Nephron progenitor cell (in vitro differentiated cells): ENCODE measurements around the gene FN3KRP.
"Not testable (repeated sequence)": the region's sequence is repeated elsewhere in the genome, so short reads cannot be mapped to it uniquely, and the experiment has no call there.

Source experiments
- DNase-seq: peaks from one replicate; pipeline ENCODE4 v3.0.0; 2021
- H3K27ac Mint-ChIP-seq: 2 replicates; pipeline ENCODE4 v1.8.0; 2021; ENCODE audit warnings: mild to moderate bottlenecking, moderate library complexity, mixed read lengths
- H3K27me3 Mint-ChIP-seq: 2 replicates; pipeline ENCODE4 v1.8.0; 2021; ENCODE audit warnings: mild to moderate bottlenecking, low read depth, mixed read lengths; ENCODE audit not compliant: poor library complexity
- H3K36me3 Mint-ChIP-seq: 2 replicates; pipeline ENCODE4 v1.8.0; 2021; ENCODE audit warnings: low read depth, mixed read lengths
- H3K4me1 Mint-ChIP-seq: 2 replicates; pipeline ENCODE4 v1.8.0; 2021; ENCODE audit warnings: mixed read lengths
- H3K4me3 Mint-ChIP-seq: 2 replicates; pipeline ENCODE4 v1.8.0; 2021; ENCODE audit warnings: mild to moderate bottlenecking, moderate library complexity, mixed read lengths
- H3K9me3 Mint-ChIP-seq: 2 replicates; pipeline ENCODE4 v1.8.0; 2021; ENCODE audit warnings: mild to moderate bottlenecking, moderate library complexity, mixed read lengths
- TF ChIP-seq, protein P1 (sequence below): fragments of 200-600 bp; sonication (generic); IDR thresholded peaks from 2 replicates; pipeline ENCODE4 v1.5.0; 2021; ENCODE audit warnings: antibody characterized with exemption

FN3KRP gene

GRCh38 chr17:82737967-82738877 lies 21.7 kb downstream of the FN3KRP start:
- no peak overlapping the region for H3K4me3 Mint-ChIP-seq
- H3K4me1 Mint-ChIP-seq, result peaks cover 6% of the 10 kb centered on the region
- TF ChIP-seq, protein P1, sequence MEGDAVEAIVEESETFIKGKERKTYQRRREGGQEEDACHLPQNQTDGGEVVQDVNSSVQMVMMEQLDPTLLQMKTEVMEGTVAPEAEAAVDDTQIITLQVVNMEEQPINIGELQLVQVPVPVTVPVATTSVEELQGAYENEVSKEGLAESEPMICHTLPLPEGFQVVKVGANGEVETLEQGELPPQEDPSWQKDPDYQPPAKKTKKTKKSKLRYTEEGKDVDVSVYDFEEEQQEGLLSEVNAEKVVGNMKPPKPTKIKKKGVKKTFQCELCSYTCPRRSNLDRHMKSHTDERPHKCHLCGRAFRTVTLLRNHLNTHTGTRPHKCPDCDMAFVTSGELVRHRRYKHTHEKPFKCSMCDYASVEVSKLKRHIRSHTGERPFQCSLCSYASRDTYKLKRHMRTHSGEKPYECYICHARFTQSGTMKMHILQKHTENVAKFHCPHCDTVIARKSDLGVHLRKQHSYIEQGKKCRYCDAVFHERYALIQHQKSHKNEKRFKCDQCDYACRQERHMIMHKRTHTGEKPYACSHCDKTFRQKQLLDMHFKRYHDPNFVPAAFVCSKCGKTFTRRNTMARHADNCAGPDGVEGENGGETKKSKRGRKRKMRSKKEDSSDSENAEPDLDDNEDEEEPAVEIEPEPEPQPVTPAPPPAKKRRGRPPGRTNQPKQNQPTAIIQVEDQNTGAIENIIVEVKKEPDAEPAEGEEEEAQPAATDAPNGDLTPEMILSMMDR, result no peak
- peaks cover 17% of the 10 kb centered on the region for H3K27me3 Mint-ChIP-seq
- DNase-seq, result no peak
- no peak overlapping the region for H3K27ac Mint-ChIP-seq
- peaks cover 62% of the 10 kb centered on the region for H3K36me3 Mint-ChIP-seq
- peaks cover 47% of the 10 kb centered on the region for H3K9me3 Mint-ChIP-seq

DNA sequence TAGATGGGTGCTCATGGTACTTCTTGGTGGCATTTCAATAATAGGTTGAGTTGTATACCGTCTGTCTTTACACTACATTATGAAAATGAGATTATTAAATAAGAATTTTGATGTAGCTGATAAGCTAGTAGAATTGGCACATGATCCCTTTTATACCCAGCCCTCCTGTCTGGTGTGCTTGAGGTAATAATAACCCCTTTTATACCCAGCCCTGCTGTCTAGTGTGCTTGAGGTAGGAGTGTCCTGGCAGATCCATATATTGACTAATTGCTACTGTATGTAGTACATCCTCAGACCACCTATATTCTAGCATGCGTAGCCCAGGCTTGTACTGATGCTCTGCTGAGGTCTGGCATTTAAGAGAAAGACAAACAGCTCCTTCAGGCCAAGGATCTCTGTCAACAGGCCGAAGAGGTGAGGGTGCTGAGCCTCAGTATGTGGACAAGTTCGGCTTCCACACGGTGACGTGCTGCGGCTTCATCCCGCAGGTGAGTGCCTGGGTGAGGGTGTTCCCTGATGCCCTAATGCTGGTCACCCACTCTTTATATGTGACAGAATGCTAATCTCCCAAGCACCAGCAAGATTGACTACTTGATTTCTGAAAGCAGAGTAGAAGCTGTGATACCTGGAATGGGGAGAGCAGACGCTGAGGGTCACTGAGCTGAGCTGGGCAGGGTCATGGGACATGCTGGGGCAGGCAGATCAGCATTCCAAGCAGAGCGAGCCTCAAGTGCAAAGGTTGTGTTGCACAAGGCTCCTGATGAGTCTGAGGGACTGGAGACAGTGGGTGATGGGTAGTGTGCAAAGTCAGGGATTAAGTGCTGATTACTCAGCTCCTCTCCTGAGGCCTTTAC lies 24.6 kb downstream of the FN3KRP start:
- no peak for DNase-seq
- H3K9me3 Mint-ChIP-seq, result peaks cover 60% of the 10 kb centered on the region
- peaks cover 4% of the 10 kb centered on the region for H3K4me1 Mint-ChIP-seq
- H3K27me3 Mint-ChIP-seq, result peaks cover 10% of the 10 kb centered on the region
- peaks cover 77% of the 10 kb centered on the region for H3K36me3 Mint-ChIP-seq
- no peak overlapping the region for H3K27ac Mint-ChIP-seq
- H3K4me3 Mint-ChIP-seq, result no peak overlapping the region
- TF ChIP-seq, protein P1, result no peak

GRCh38 chr17:82743344-82744219 lies 27.1 kb downstream of the FN3KRP start:
- H3K27ac Mint-ChIP-seq, result no peak overlapping the region
- TF ChIP-seq, protein P1, result no peak
- peaks cover 14% of the 10 kb centered on the region for H3K27me3 Mint-ChIP-seq
- no peaks in the 10 kb centered on the region for H3K4me1 Mint-ChIP-seq
- no peak for DNase-seq
- no peak overlapping the region for H3K4me3 Mint-ChIP-seq
- peaks cover 92% of the 10 kb centered on the region for H3K36me3 Mint-ChIP-seq
- H3K9me3 Mint-ChIP-seq, result peaks cover 81% of the 10 kb centered on the region

DNA sequence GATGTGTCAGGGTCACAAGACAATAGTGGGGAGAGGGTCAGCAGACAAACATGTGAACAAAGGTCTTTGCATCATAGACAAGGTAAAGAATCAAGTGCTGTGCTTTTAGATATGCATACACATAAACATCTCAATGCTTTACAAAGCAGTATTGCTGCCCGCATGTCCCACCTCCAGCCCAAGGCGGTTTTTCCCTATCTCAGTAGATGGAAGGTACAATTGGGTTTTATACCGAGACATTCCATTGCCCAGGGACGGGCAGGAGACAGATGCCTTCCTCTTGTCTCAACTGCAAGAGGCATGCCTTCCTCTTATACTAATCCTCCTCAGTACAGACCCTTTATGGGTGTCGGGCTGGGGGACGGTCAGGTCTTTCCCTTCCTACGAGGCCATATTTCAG lies 28.2 kb downstream of the FN3KRP start:
- not testable (repeated sequence) for H3K4me3 Mint-ChIP-seq, DNase-seq, H3K27ac Mint-ChIP-seq, H3K4me1 Mint-ChIP-seq
- Mint-ChIP-seq H3K9me3 (peaks cover 80% of the 10 kb centered on the region), H3K27me3 (peaks cover 25% of the 10 kb centered on the region), H3K36me3 (peaks cover 89% of the 10 kb centered on the region)

- Mint-ChIP-seq H3K9me3 (peaks cover 72% of the 10 kb centered on the region), H3K36me3 (peaks cover 81% of the 10 kb centered on the region), H3K27ac (no peak overlapping the region), H3K27me3 (peaks cover 33% of the 10 kb centered on the region), H3K4me1 (no peaks in the 10 kb centered on the region), H3K4me3 (no peak overlapping the region)
- TF ChIP-seq, protein P1, result no peak
- DNase-seq, result no peak
Measured at GRCh38 chr17:82745524-82745923, 29.0 kb downstream of the FN3KRP start.
